ENCODE results near the gene SNN. TPM values are rescaled to one million over a fixed set of nuclear protein-coding genes. Genes with fewer than 3 reads are reported as not detected.

Gene SNN
- polyA plus RNA-seq, 1 donor from 2014 or later, result 176 TPM

- no peak overlapping the region for H2AFZ ChIP-seq (ENCODE audit: low read depth, low read length)
- H4K20me1 ChIP-seq (ENCODE audit: insufficient read depth), result no peaks in the 10 kb centered on the region
- no peak overlapping the region for H3K4me3 ChIP-seq (ENCODE audit: low read length)
- H3K9ac ChIP-seq (ENCODE audit: low read length), result no peak overlapping the region
- no peaks in the 10 kb centered on the region for H3K36me3 ChIP-seq (ENCODE audit: insufficient read depth, low read length)
- H3F3A ChIP-seq (ENCODE audit: insufficient read depth, low read length, poor library complexity, severe bottlenecking), result no peaks in the 10 kb centered on the region
- H3K79me2 ChIP-seq (replicated peaks; ENCODE audit: insufficient read depth, low read length), result no peaks in the 10 kb centered on the region
- TF ChIP-seq TAF1 (IDR thresholded peaks at IDR 0.05; ENCODE audit: low read depth), result no peak
- no peak for TF ChIP-seq EZH2 (IDR thresholded peaks at IDR 0.05; ENCODE audit: borderline replicate concordance, insufficient read depth, low read length, poor library complexity, severe bottlenecking)
- no peak for TF ChIP-seq CTCF (IDR thresholded peaks at IDR 0.05; ENCODE audit: poor library complexity, severe bottlenecking)
- TF ChIP-seq SMC3 (conservative IDR thresholded peaks at IDR 0.05; ENCODE audit: poor library complexity), result no peak
- TF ChIP-seq MXI1 (conservative IDR thresholded peaks at IDR 0.05; ENCODE audit: poor library complexity, severe bottlenecking), result no peak
- no peak for TF ChIP-seq EP300 (conservative IDR thresholded peaks at IDR 0.05; ENCODE audit: poor library complexity, severe bottlenecking)
- TF ChIP-seq POLR2AphosphoS5 (IDR thresholded peaks at IDR 0.05), result no peak
- H3K9me3 ChIP-seq (ENCODE audit: low read length), result no peaks in the 10 kb centered on the region
- H3K4me2 ChIP-seq (ENCODE audit: low read length), result no peak overlapping the region
- no peaks in the 10 kb centered on the region for H3K9me2 ChIP-seq (ENCODE audit: insufficient read depth, low read length)
- no peaks in the 10 kb centered on the region for H3K27me3 ChIP-seq (ENCODE audit: insufficient read depth, low read depth, low read length)
- H3K27ac ChIP-seq (ENCODE audit: low read length), result no peak overlapping the region
Measured at GRCh38 chr16:11716336-11716735, 48.1 kb downstream of the SNN start.

GRCh38 chr16:11717811-11718210 is 49.6 kb downstream of the SNN start:
- Histone ChIP-seq H3K36me3 (ENCODE audit: insufficient read depth, low read length) (no peaks in the 10 kb centered on the region), H3K4me2 (ENCODE audit: low read length) (no peak overlapping the region), H3K4me3 (ENCODE audit: low read length) (no peak overlapping the region), H3K27ac (ENCODE audit: low read length) (no peak overlapping the region), H2AFZ (ENCODE audit: low read depth, low read length) (no peak overlapping the region), H3K79me2 (replicated peaks; ENCODE audit: insufficient read depth, low read length) (no peaks in the 10 kb centered on the region), H4K20me1 (ENCODE audit: insufficient read depth) (no peaks in the 10 kb centered on the region), H3K27me3 (ENCODE audit: insufficient read depth, low read depth, low read length) (no peaks in the 10 kb centered on the region), H3K9me3 (ENCODE audit: low read length) (no peaks in the 10 kb centered on the region), H3K9me2 (ENCODE audit: insufficient read depth, low read length) (no peaks in the 10 kb centered on the region), H3K9ac (ENCODE audit: low read length) (no peak overlapping the region), H3F3A (ENCODE audit: insufficient read depth, low read length, poor library complexity, severe bottlenecking) (no peaks in the 10 kb centered on the region)
- TF ChIP-seq MXI1 (conservative IDR thresholded peaks at IDR 0.05; ENCODE audit: poor library complexity, severe bottlenecking), result no peak
- TF ChIP-seq REST (IDR thresholded peaks at IDR 0.05; ENCODE audit: borderline replicate concordance), result no peak
- no peak for TF ChIP-seq EZH2 (IDR thresholded peaks at IDR 0.05; ENCODE audit: borderline replicate concordance, insufficient read depth, low read length, poor library complexity, severe bottlenecking)
- no peak for TF ChIP-seq CTCF (IDR thresholded peaks at IDR 0.05; ENCODE audit: poor library complexity, severe bottlenecking)
- no peak for TF ChIP-seq TAF1 (IDR thresholded peaks at IDR 0.05; ENCODE audit: low read depth)
- no peak for TF ChIP-seq RAD21 (conservative IDR thresholded peaks at IDR 0.05)
- TF ChIP-seq SMC3 (conservative IDR thresholded peaks at IDR 0.05; ENCODE audit: poor library complexity), result no peak
- TF ChIP-seq POLR2AphosphoS5 (IDR thresholded peaks at IDR 0.05), result no peak
- TF ChIP-seq EP300 (conservative IDR thresholded peaks at IDR 0.05; ENCODE audit: poor library complexity, severe bottlenecking), result no peak

Data from neural cell (in vitro differentiated cells).